GM11168 (cell line): Measurements from ENCODE around the gene PAFAH2.
"Not testable (repeated sequence)": the region's sequence is repeated elsewhere in the genome, so short reads cannot be mapped to it uniquely, and the experiment has no call there.

Experiments
- in situ Hi-C: fragments of 300-500 bp; cut with MboI; formaldehyde crosslinking; loops from one replicate; pipeline ENCODE4 v1.12.0; 2022; ENCODE audit warnings: low sequenced_read_pairs; ENCODE audit not compliant: unreplicated experiment

Gene PAFAH2

GRCh38 chr1:25945761-25946160, 52.1 kb downstream of the PAFAH2 start:
- in situ Hi-C loops, result no loop called here

- in situ Hi-C loops, result no loop called here
Observed at GRCh38 chr1:25944986-25945385, 52.9 kb downstream of the PAFAH2 start.

- in situ Hi-C loops, result not testable (repeated sequence)
Observed at GRCh38 chr1:25943511-25943910, 54.4 kb downstream of the PAFAH2 start.

GRCh38 chr1:25936947-25937346, 60.9 kb downstream of the PAFAH2 start:
- in situ Hi-C loops, result no loop called here

- in situ Hi-C loops, result no loop called here
Observed at GRCh38 chr1:25933479-25934365, 64.1 kb downstream of the PAFAH2 start.

- in situ Hi-C loops, result not testable (repeated sequence)
Observed at GRCh38 chr1:25932811-25933400, 65.0 kb downstream of the PAFAH2 start.

GRCh38 chr1:25932321-25932720, 65.5 kb downstream of the PAFAH2 start:
- in situ Hi-C loops, result no loop called here

- in situ Hi-C loops, result no loop called here
Observed at GRCh38 chr1:25929016-25929415, 68.8 kb downstream of the PAFAH2 start.

GRCh38 chr1:25927521-25928265, 70.2 kb downstream of the PAFAH2 start:
- in situ Hi-C loops, result no loop called here

GRCh38 chr1:25926731-25927496, 70.9 kb downstream of the PAFAH2 start:
- in situ Hi-C loops, result no loop called here

- in situ Hi-C loops, result no loop called here
Observed at GRCh38 chr1:25924454-25924853, 73.4 kb downstream of the PAFAH2 start.

GRCh38 chr1:25922971-25923552, 74.8 kb downstream of the PAFAH2 start:
- in situ Hi-C loops, result no loop called here

- in situ Hi-C loops, result no loop called here
Observed at GRCh38 chr1:25922056-25922970, 75.5 kb downstream of the PAFAH2 start.

- in situ Hi-C loops, result no loop called here
Observed at GRCh38 chr1:25918615-25919014, 79.2 kb downstream of the PAFAH2 start.

- in situ Hi-C loops, result no loop called here
Observed at GRCh38 chr1:25917996-25918395, 79.9 kb downstream of the PAFAH2 start.

GRCh38 chr1:25916460-25916859, 81.4 kb downstream of the PAFAH2 start:
- in situ Hi-C loops, result no loop called here

GRCh38 chr1:25914074-25914995, 83.5 kb downstream of the PAFAH2 start:
- in situ Hi-C loops, result no loop called here

- in situ Hi-C loops, result no loop called here
Observed at GRCh38 chr1:25913206-25913605, 84.7 kb downstream of the PAFAH2 start.
